Activated naive CD4-positive, alpha-beta T cell treated with anti-CD3 and anti-CD28 coated beads, Interleukin-2, amount 10 ng/mL, durations not matched to agents 5 hours and 36 hours (primary cell): ENCODE measurements around the gene ZXDC. TPM values are rescaled to one million over a fixed set of nuclear protein-coding genes. Genes with fewer than 3 reads are reported as not detected.

Source experiments
- total RNA-seq, 2 experiments: library from RNA; stranded (reverse); gene quantifications; one replicate each; pipeline ENCODE4 v1.2.3, GENCODE V29; 2021

ZXDC gene
- 10 to 100 TPM; 29.4 to 31.9 TPM for total RNA-seq

GRCh38 chr3:126475413-126476114 lies at the start of gene ZXDC:
Gene ZXDC, minus strand, starts transcription at chr3:126475891. Its CDS starts 26 bp downstream, at chr3:126475865.

GRCh38 chr3:126523745-126524428 lies 48.2 kb upstream of the ZXDC start, which contains the start of gene CHST13:
Gene CHST13, plus strand, starts transcription at chr3:126524155. Its CDS starts 178 bp downstream, at chr3:126524333.

GRCh38 chr3:126517291-126517951 lies 41.7 kb upstream of the ZXDC start, which contains the start of gene UROC1:
Gene UROC1, minus strand, starts transcription at chr3:126517773. Its CDS starts 54 bp downstream, at chr3:126517719.

GRCh38 chr3:126394179-126394976 lies 81.3 kb downstream of the ZXDC start, which contains the start of gene CFAP100:
Gene CFAP100, plus strand, starts transcription at chr3:126394909. Its CDS starts 1,092 bp downstream, at chr3:126396001.

Other genes starting within 250 kb of the ZXDC start
- not detected for gene KLF15, start 118.5 kb downstream of the ZXDC start, total RNA-seq
- gene CFAP100, start 81.0 kb downstream of the ZXDC start, total RNA-seq: not detected
- not detected for gene UROC1, start 41.9 kb upstream of the ZXDC start, total RNA-seq
- gene CHST13, start 48.3 kb upstream of the ZXDC start, total RNA-seq: not detected
- not detected for gene C3orf22, start 83.0 kb upstream of the ZXDC start, total RNA-seq
- gene TXNRD3, start 179.2 kb upstream of the ZXDC start, total RNA-seq: 1 to 10 TPM; 1.0 to 1.1 TPM
- 1 to 10 TPM; 4.6 to 6.0 TPM for gene CHCHD6, start 228.3 kb upstream of the ZXDC start, total RNA-seq